AG04449 (cell line): Measurements from ENCODE around the gene RIN1.

Experiments
- CTCF ChIA-PET: fragments of 350-600 bp; formaldehyde crosslinking; extraction: SDS; loops from one replicate; lab custom pipeline; 2021; ENCODE audit warnings: antibody characterized with exemption; lab: Yijun Ruan, JAX
- POLR2A ChIA-PET: fragments of 400-600, 350-600 bp; formaldehyde crosslinking; extraction: SDS; loops from one replicate; lab custom pipeline; 2020; ENCODE audit warnings: antibody characterized with exemption, inconsistent platforms; lab: Yijun Ruan, JAX
- DNase-seq: peaks from one replicate; pipeline ENCODE4 v3.0.0-alpha.2; 2010; ENCODE audit warnings: low read depth, low spot score
- H3K4me3 ChIP-seq: 2 replicates; pipeline ENCODE4 v1.5.1; 2011; ENCODE audit warnings: low read depth, mild to moderate bottlenecking, control low read depth, low read length
- CTCF ChIP-seq: IDR thresholded peaks from one replicate; pipeline ENCODE4 v1.5.1; 2011; ENCODE audit warnings: mild to moderate bottlenecking, moderate library complexity, low read length, control low read depth, inconsistent platforms; ENCODE audit not compliant: insufficient read depth; ENCODE audit errors: missing control alignments

Gene RIN1

GRCh38 chr11:66297610-66298009, 38.6 kb downstream of the RIN1 start:
- no peak for TF ChIP-seq CTCF
- H3K4me3 ChIP-seq: no peak overlapping the region
- CTCF ChIA-PET: interaction anchor here (0.9 to 4.8 kb wide), 5 partner anchors 8 to 89 kb away, joined by 3 to 53 read pairs (median 4); partner anchors contain the start of gene YIF1A
- POLR2A ChIA-PET: interaction anchor here (1.3 kb wide), 1 partner anchor 9 kb away, joined by 4 read pairs; the partner anchor contains the start of gene YIF1A
- DNase-seq: no peak

- ChIA-PET CTCF (interaction anchor here (1.0 to 1.8 kb wide), 5 partner anchors 12 to 94 kb away, joined by 3 to 6 read pairs (median 4); no protein-coding TSS in a partner anchor), POLR2A (no interaction called here)
- TF ChIP-seq CTCF: no peak
- DNase-seq: no peak
- H3K4me3 ChIP-seq: no peak overlapping the region
Measured at GRCh38 chr11:66294626-66295620, 41.3 kb downstream of the RIN1 start.

GRCh38 chr11:66293777-66294625, 42.2 kb downstream of the RIN1 start:
- no peak overlapping the region for H3K4me3 ChIP-seq
- DNase-seq: no peak
- ChIA-PET POLR2A (no interaction called here), CTCF (interaction anchor here (1.3 to 1.6 kb wide), 2 partner anchors 12 to 17 kb away, joined by 3 to 4 read pairs; no protein-coding TSS in a partner anchor)
- TF ChIP-seq CTCF: no peak

- ChIA-PET CTCF (interaction anchor here (1.3 kb wide), 1 partner anchor 11 kb away, joined by 4 read pairs; no protein-coding TSS in a partner anchor), POLR2A (no interaction called here)
- DNase-seq: no peak
- no peak for TF ChIP-seq CTCF
- no peak overlapping the region for H3K4me3 ChIP-seq
Measured at GRCh38 chr11:66293352-66293751, 42.9 kb downstream of the RIN1 start.

GRCh38 chr11:66292543-66293332, 43.5 kb downstream of the RIN1 start:
- ChIA-PET CTCF (no interaction called here), POLR2A (no interaction called here)
- no peak overlapping the region for H3K4me3 ChIP-seq
- no peak for DNase-seq
- no peak for TF ChIP-seq CTCF
